Heart left ventricle (tissue), 16 donors: ENCODE results near the gene CDC34. TPM values are rescaled to one million over a fixed set of nuclear protein-coding genes. Genes with fewer than 3 reads are reported as not detected.

Experiments used
- ATAC-seq, 4 donors: fragments of 200-7000 bp; cut with Tn5 transposase; one replicate each; pipeline ENCODE4 v1.9.1; 2020 to 2022; ENCODE audit warnings: moderate library complexity in 4 of 4, mild to moderate bottlenecking in 3 of 4, moderate number of reproducible peaks in 1 of 4
- DNase-seq, 5 donors: peaks; one replicate each; pipeline ENCODE4 v3.0.0-alpha.2; 2020
- H3K27ac ChIP-seq, 12 donors: fragments of 200-600 bp; sonication (generic) in 4 of 12; one replicate each; pipeline versions ENCODE4 v1.5.0 to v1.8.0; 2016 to 2022; ENCODE audit warnings: mild to moderate bottlenecking in 2 of 12
- H3K27me3 ChIP-seq, 9 donors: fragments of 200-600 bp; sonication (generic) in 2 of 9; one replicate each; pipeline versions ENCODE4 v1.5.1 to v1.8.0; 2016 to 2022; ENCODE audit warnings: mild to moderate bottlenecking in 3 of 9
- H3K36me3 ChIP-seq, 9 donors: fragments of 200-600 bp; sonication (generic) in 2 of 9; one replicate each; pipeline versions ENCODE4 v1.5.0 to v1.8.0; 2018 to 2022; ENCODE audit warnings: mild to moderate bottlenecking in 2 of 9
- H3K4me1 ChIP-seq, 12 donors: fragments of 200-600 bp; sonication (generic) in 4 of 12; one replicate each; pipeline versions ENCODE4 v1.5.0 to v1.8.0; 2016 to 2022; ENCODE audit warnings: mild to moderate bottlenecking in 3 of 12
- H3K4me3 ChIP-seq, 12 donors: fragments of 200-600 bp; sonication (generic) in 4 of 12; one replicate each; pipeline versions ENCODE4 v1.5.0 to v1.8.0; 2017 to 2022; ENCODE audit warnings: mild to moderate bottlenecking in 9 of 12, moderate library complexity in 4 of 12
- H3K9me3 ChIP-seq, 12 donors: fragments of 200-600 bp; sonication (generic) in 4 of 12; one replicate each; pipeline versions ENCODE4 v1.5.0 to v1.8.0; 2016 to 2022; ENCODE audit warnings: mild to moderate bottlenecking in 1 of 12
- POLR2A ChIP-seq, 2 donors: fragments of 450-650 bp; IDR thresholded peaks; one replicate each; pipeline ENCODE4 v1.6.1; 2017; ENCODE audit warnings: antibody characterized with exemption in 2 of 2, mild to moderate bottlenecking in 2 of 2, moderate library complexity in 2 of 2
- WGBS, 4 donors: extraction: QIAGEN DNeasy Blood & Tissue Kit in 2 of 4; methylation state at CpG; one replicate each; pipeline versions ENCODE4 v1.1.5 to v1.1.7; 2013 to 2018; 5-methylcytosine and 5-hydroxymethylcytosine counted together
- intact Hi-C, 10 donors: fragments of 100-400 bp; cut with DNase I; formaldehyde crosslinking; loops; one replicate each; pipeline versions ENCODE4 v1.11.1 to v1.14.2; 2022
- polyA plus RNA-seq, 2 donors: library from polyadenylated mRNA; stranded (reverse); fragments of 200-250 nt; gene quantifications; one replicate each; pipeline ENCODE4 v1.2.3, GENCODE V29; 2013
- total RNA-seq, 9 donors: library from RNA; depleted of rRNA in 2 of 9; stranded (reverse); fragments of >200 nt in 2 of 9; fragmentation: NEBNext Ultra II Directional in 3 of 9; extraction: Animal tissue kit (Norgen Biotek cat#: 25700) in 3 of 9; gene quantifications; one replicate each; pipeline versions ENCODE4 v1.1.0 to v1.2.4, GENCODE V29; 2016 to 2023
- TF ChIP-seq, protein P1 (sequence below), 12 donors: fragments of 200-600 bp; sonication (generic) in 4 of 12; IDR thresholded peaks; one replicate each; pipeline versions ENCODE4 v1.5.0 to v1.8.0; 2018 to 2022; ENCODE audit warnings: antibody characterized with exemption in 12 of 12, mild to moderate bottlenecking in 5 of 12
- donor health status: ischemic (EF 13 %, LVEDD 7.1; RV severe dilation, severe dysfunction).
- donor health status: healthy with polysubstance abuse.
- donor health status: DM: no; HTN: yes; CAD: no.
- donor health status: DM: no; HTN: no; CAD: no.
- donor health status: ischemic (EF 25% LVEDD 6.9; RV normal size, moderate dysfunction).
- donor health status: ischemic (EF 25% LVEDD 5.7; RV mildly dilated, moderate dysfunction).
- donor health status: healthy.
- donor health status: DM: yes; HTN: yes; CAD: no.
- donor health status: ischemic (EF 35%, LVEDD 5.7; RV mildly dilated, moderate dysfunction).
- donor health status: nonischemic (EF 11% LVEDD 7.7; RV severe dilation, severe dysfunction).
- donor health status: DM: yes; HTN: yes; CAD: no.
- donor health status: PGD.
- donor health status: ischemic (EF 29% LVEDD 5.4; RV normal size, mild dysfunction).
- donor health status: nonischemic (EF 23%, LVEDD 6.1; RV moderate dilation, normal function).

Gene CDC34
- total and polyA plus RNA-seq, 11 donors, result 61.9 to 200 (median 99.9) TPM

DNA sequence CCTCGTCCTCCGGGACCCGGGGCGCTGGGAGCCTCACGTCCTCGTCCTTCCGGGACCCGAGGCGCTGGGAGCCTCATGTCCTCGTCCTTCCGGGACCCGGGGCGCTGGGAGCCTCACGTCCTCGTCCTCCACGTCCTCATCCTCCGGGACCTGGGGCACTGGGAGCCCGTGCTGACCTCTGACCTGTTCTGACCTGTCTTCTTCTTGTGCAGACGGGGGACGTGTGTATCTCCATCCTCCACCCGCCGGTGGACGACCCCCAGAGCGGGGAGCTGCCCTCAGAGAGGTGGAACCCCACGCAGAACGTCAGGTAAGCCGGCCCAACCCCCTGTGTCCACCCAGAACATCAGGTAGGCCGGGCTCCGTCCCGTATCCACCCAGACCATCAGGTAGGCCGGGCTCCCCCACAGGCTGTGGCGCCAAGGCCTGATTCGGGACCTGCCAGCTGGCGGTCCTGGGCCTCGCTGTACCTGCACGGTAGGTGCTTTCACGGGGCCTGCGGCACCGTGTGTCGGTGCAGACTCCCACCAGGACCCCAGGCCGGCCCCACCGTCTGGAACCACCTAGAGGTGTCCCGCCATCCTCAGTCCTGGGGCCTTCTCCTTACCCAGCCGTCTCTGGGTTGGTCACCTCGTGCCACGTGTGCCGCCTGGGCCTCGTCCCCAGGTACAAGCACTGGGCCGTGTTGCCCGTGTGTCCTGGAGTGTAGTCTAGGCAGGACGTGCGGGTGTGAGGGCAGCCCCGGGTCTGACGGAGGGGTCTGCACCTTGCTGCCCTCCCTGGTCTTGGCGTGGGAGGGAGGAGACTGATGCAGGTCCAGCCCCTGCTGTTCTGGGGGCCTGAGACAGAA, 4.7 kb downstream of the CDC34 start:
- no peak overlapping the region for H3K4me3 ChIP-seq
- TF ChIP-seq POLR2A (IDR thresholded peaks at IDR 0.05), result no peak
- TF ChIP-seq, protein P1, sequence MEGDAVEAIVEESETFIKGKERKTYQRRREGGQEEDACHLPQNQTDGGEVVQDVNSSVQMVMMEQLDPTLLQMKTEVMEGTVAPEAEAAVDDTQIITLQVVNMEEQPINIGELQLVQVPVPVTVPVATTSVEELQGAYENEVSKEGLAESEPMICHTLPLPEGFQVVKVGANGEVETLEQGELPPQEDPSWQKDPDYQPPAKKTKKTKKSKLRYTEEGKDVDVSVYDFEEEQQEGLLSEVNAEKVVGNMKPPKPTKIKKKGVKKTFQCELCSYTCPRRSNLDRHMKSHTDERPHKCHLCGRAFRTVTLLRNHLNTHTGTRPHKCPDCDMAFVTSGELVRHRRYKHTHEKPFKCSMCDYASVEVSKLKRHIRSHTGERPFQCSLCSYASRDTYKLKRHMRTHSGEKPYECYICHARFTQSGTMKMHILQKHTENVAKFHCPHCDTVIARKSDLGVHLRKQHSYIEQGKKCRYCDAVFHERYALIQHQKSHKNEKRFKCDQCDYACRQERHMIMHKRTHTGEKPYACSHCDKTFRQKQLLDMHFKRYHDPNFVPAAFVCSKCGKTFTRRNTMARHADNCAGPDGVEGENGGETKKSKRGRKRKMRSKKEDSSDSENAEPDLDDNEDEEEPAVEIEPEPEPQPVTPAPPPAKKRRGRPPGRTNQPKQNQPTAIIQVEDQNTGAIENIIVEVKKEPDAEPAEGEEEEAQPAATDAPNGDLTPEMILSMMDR (IDR thresholded peaks at IDR 0.05), result no peak
- H3K9me3 ChIP-seq, result no peaks in the 10 kb centered on the region
- no peak for ATAC-seq
- WGBS, 4 donors, result 88 to 92% (median 90%) methylated on average over 34 to 55 of the region's 55 CpGs
- intact Hi-C loops, result loop anchor here in 1 of 10 donors (10.0 kb wide), 1 partner anchor 99 kb away; the partner anchor contains the start of genes FGF22 and POLRMT
- no peaks in the 10 kb centered on the region for H3K27me3 ChIP-seq
- DNase-seq, result no peak
- peaks cover 0 to 54% (median 48%) of the 10 kb centered on the region in 9 donors for H3K36me3 ChIP-seq
- H3K27ac ChIP-seq, result no peak overlapping the region
- H3K4me1 ChIP-seq, result peaks cover 16 to 44% (median 26%) of the 10 kb centered on the region in 12 donors

DNA sequence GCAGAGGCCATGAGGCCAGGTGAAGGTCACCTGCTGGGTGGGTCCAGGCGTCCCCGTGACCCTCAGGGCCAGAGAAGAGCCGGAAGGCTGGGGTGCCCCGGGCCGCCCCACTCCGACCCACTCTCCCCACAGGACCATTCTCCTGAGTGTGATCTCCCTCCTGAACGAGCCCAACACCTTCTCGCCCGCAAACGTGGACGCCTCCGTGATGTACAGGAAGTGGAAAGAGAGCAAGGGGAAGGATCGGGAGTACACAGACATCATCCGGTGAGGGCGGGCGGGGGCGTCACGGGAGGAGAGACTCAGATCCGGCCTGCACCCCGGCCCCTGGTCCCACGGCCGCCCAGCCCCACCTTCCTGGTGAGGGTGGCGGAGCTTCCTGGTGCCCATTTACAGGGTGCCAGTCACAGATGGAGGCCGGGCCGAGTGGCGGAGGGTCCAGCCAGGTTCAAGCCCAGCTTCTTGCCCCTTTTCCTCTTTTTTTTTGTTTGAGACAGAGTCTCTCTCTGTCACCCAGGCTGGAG, 5.4 kb downstream of the CDC34 start:
- no peak overlapping the region for H3K4me3 ChIP-seq
- peaks cover 2 to 61% (median 54%) of the 10 kb centered on the region in 9 donors for H3K36me3 ChIP-seq
- no peak for ATAC-seq
- no peaks in the 10 kb centered on the region for H3K9me3 ChIP-seq
- intact Hi-C loops, result loop anchor here in 1 of 10 donors (10.0 kb wide), 1 partner anchor 98 kb away; the partner anchor contains the start of genes FGF22 and POLRMT
- no peak for DNase-seq
- H3K4me1 ChIP-seq, result peaks cover 16 to 44% (median 26%) of the 10 kb centered on the region in 12 donors
- TF ChIP-seq, protein P1 (IDR thresholded peaks at IDR 0.05), result no peak
- no peak for TF ChIP-seq POLR2A (IDR thresholded peaks at IDR 0.05)
- 89 to 93% (median 89%) methylated on average over 26 of the region's 26 CpGs for WGBS, 4 donors
- no peak overlapping the region for H3K27ac ChIP-seq
- H3K27me3 ChIP-seq, result no peaks in the 10 kb centered on the region

DNA sequence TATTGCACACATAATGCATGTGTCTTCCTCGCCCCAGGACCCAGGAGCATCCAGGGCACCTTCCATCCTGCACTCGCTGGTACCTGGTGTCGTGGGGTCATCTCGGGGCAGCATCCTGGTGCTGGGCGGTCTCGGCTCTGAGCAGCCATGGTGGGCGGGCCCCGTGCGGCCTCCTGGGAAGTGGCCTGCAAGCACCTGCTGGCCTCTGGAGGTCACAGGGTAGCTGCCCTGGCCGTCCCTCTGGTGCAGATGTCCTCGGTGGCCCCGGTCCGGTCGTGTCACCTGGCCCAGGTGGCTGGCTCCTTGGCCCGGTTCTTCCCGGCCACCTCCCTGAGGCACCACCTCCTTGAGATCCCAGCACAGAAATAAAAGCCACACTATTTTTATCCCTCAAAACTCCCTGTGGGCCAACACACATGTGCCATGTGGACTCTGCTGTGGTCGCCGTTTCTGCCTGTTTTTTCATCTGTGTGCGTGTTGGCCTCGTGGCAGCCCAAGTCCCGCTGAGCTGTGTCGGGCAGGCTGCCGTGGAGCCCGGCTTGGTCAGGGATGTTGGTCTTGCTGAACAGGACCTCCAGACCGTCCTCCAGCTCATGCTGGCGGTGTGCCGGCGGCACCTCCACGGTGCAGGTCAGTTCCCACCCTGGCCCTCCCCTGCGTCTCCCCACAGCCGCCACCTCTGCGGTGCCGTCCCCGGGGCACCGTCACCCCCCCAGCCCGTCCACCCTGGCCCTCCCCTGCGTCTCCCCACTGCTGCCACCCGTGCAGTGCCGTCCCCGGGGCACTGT, 7.3 kb downstream of the CDC34 start:
- no peaks in the 10 kb centered on the region for H3K27me3 ChIP-seq
- TF ChIP-seq, protein P1 (IDR thresholded peaks at IDR 0.05), result no peak
- no peak for TF ChIP-seq POLR2A (IDR thresholded peaks at IDR 0.05)
- H3K9me3 ChIP-seq, result no peaks in the 10 kb centered on the region
- peaks cover 10 to 32% (median 16%) of the 10 kb centered on the region in 12 donors for H3K4me1 ChIP-seq
- no peak overlapping the region for H3K4me3 ChIP-seq
- DNase-seq (no peak), ATAC-seq (no peak)
- intact Hi-C loops, result loop anchor here in 1 of 10 donors (10.0 kb wide), 1 partner anchor 96 kb away; the partner anchor contains the start of genes FGF22 and POLRMT
- H3K27ac ChIP-seq, result peak overlapping the region in 1 of 12 donors; percentile 7
- WGBS, 4 donors, result 75 to 89% (median 86%) methylated on average over 26 to 40 of the region's 40 CpGs
- peaks cover 2 to 74% (median 60%) of the 10 kb centered on the region in 9 donors for H3K36me3 ChIP-seq
